ENCODE results near the gene DHRS12. TPM values are rescaled to one million over a fixed set of nuclear protein-coding genes. Genes with fewer than 3 reads are reported as not detected.
A peak's percentile ranks its signal among the peaks of the same experiment; 100 is the strongest.

The DHRS12 gene
- total RNA-seq, 1 donor from 2014 or later, result 17.3 TPM

- no peaks in the 10 kb centered on the region for H3K4me1 Mint-ChIP-seq
- DNase-seq (ENCODE audit: low spot score in 2 of 2, unreplicated experiment in 2 of 2), result no peak
- TF ChIP-seq CTCF (IDR thresholded peaks at IDR 0.05; ENCODE audit: unreplicated experiment), result no peak
- peaks cover 2% of the 10 kb centered on the region for H3K36me3 Mint-ChIP-seq
- no peak overlapping the region for H3K27ac Mint-ChIP-seq
- no peaks in the 10 kb centered on the region for H3K9me3 Mint-ChIP-seq
- H3K27me3 Mint-ChIP-seq (ENCODE audit: low read depth), result no peaks in the 10 kb centered on the region
- no peak overlapping the region for H3K4me3 Mint-ChIP-seq
These were observed 75.7 kb downstream of the DHRS12 start for GRCh38 chr13:51728275-51728673.

- Mint-ChIP-seq H3K27me3 (ENCODE audit: low read depth) (no peaks in the 10 kb centered on the region), H3K36me3 (peaks cover 2% of the 10 kb centered on the region), H3K9me3 (no peaks in the 10 kb centered on the region), H3K27ac (no peak overlapping the region), H3K4me1 (no peaks in the 10 kb centered on the region), H3K4me3 (no peak overlapping the region)
- DNase-seq (ENCODE audit: low spot score in 2 of 2, unreplicated experiment in 2 of 2), result no peak
- no peak for TF ChIP-seq CTCF (IDR thresholded peaks at IDR 0.05; ENCODE audit: unreplicated experiment)
These were observed 76.2 kb downstream of the DHRS12 start for GRCh38 chr13:51727634-51728274.

- Mint-ChIP-seq H3K27me3 (ENCODE audit: low read depth) (no peaks in the 10 kb centered on the region), H3K4me1 (no peaks in the 10 kb centered on the region), H3K9me3 (no peaks in the 10 kb centered on the region), H3K36me3 (peaks cover 2% of the 10 kb centered on the region), H3K27ac (peak overlapping the region; percentile 14), H3K4me3 (no peak overlapping the region)
- TF ChIP-seq CTCF (IDR thresholded peaks at IDR 0.05; ENCODE audit: unreplicated experiment), result no peak
- no peak for DNase-seq (ENCODE audit: low spot score in 2 of 2, unreplicated experiment in 2 of 2)
These were observed 77.3 kb downstream of the DHRS12 start for GRCh38 chr13:51726446-51727193.

GRCh38 chr13:51724721-51725120 lies 79.2 kb downstream of the DHRS12 start:
- H3K36me3 Mint-ChIP-seq, result peaks cover 2% of the 10 kb centered on the region
- no peak overlapping the region for H3K4me3 Mint-ChIP-seq
- H3K27ac Mint-ChIP-seq, result no peak overlapping the region

GRCh38 chr13:51723529-51723928 lies 80.4 kb downstream of the DHRS12 start:
- Mint-ChIP-seq H3K4me1 (no peaks in the 10 kb centered on the region), H3K9me3 (no peaks in the 10 kb centered on the region), H3K4me3 (no peak overlapping the region), H3K27ac (no peak overlapping the region), H3K27me3 (ENCODE audit: low read depth) (no peaks in the 10 kb centered on the region), H3K36me3 (peaks cover 2% of the 10 kb centered on the region)
- DNase-seq (ENCODE audit: low spot score in 2 of 2, unreplicated experiment in 2 of 2), result no peak
- TF ChIP-seq CTCF (IDR thresholded peaks at IDR 0.05; ENCODE audit: unreplicated experiment), result no peak

More at GRCh38 chr13:51724721-51725120, 79.2 kb downstream of the DHRS12 start:
- TF ChIP-seq CTCF (IDR thresholded peaks at IDR 0.05; ENCODE audit: unreplicated experiment), result no peak
- no peak for DNase-seq (ENCODE audit: low spot score in 2 of 2, unreplicated experiment in 2 of 2)
- no peaks in the 10 kb centered on the region for H3K4me1 Mint-ChIP-seq
- no peaks in the 10 kb centered on the region for H3K27me3 Mint-ChIP-seq (ENCODE audit: low read depth)
- H3K9me3 Mint-ChIP-seq, result no peaks in the 10 kb centered on the region

Measured in mesothelial cell of epicardium (in vitro differentiated cells).